Stomach (tissue), 9 donors: ENCODE results near the gene TULP1. TPM values are rescaled to one million over a fixed set of nuclear protein-coding genes. Genes with fewer than 3 reads are reported as not detected.
"Not testable (repeated sequence)": the region's sequence is repeated elsewhere in the genome, so short reads cannot be mapped to it uniquely, and the experiment has no call there.

Experiments
- DNase-seq, 2 donors: peaks; one replicate each; pipeline versions ENCODE4 v3.0.0 to v3.0.0-alpha.2; 2013 to 2019
- H3K27ac ChIP-seq, 5 donors: fragments of 200-600 bp in 4 of 5; sonication (generic) in 4 of 5; one replicate each; pipeline ENCODE4 v1.5.1; 2013 to 2019; ENCODE audit warnings: mild to moderate bottlenecking in 1 of 5, moderate library complexity in 1 of 5
- H3K27me3 ChIP-seq, 3 donors: fragments of 200-600 bp; sonication (generic); one replicate each; pipeline ENCODE4 v1.5.1; 2017 to 2019; ENCODE audit warnings: mixed run types in 1 of 3
- H3K36me3 ChIP-seq, 4 donors: fragments of 200-600 bp; sonication (generic); 1 replicate in 3 of 4; 2 replicates in 1 of 4; pipeline ENCODE4 v1.5.1; 2016 to 2019
- H3K4me1 ChIP-seq, 4 donors: fragments of 200-600 bp; sonication (generic); one replicate each; pipeline ENCODE4 v1.5.1; 2016 to 2019
- H3K4me3 ChIP-seq, 4 donors: fragments of 200-600 bp; sonication (generic) in 3 of 4; one replicate each; pipeline ENCODE4 v1.5.1; 2016 to 2019; ENCODE audit warnings: mild to moderate bottlenecking in 1 of 4
- H3K9me3 ChIP-seq, 4 donors: fragments of 200-600 bp; sonication (generic); one replicate each; pipeline ENCODE4 v1.5.1; 2016 to 2019
- EP300 ChIP-seq: sonication (generic); formaldehyde crosslinking; IDR thresholded peaks from one replicate; pipeline ENCODE4 v1.6.1; 2017; ENCODE audit warnings: antibody characterized with exemption
- POLR2A ChIP-seq, 4 donors: fragments of 450-650 bp; IDR thresholded peaks; one replicate each; pipeline ENCODE4 v1.6.1; 2016; ENCODE audit warnings: antibody characterized with exemption in 4 of 4, control low read depth in 2 of 4, mild to moderate bottlenecking in 1 of 4, moderate library complexity in 1 of 4
- POLR2AphosphoS5 ChIP-seq, 3 donors: sonication (generic); formaldehyde crosslinking; IDR thresholded peaks; one replicate each; pipeline ENCODE4 v1.6.1; 2016; ENCODE audit warnings: antibody characterized with exemption in 3 of 3
- WGBS, 5 donors: extraction: QIAGEN DNeasy Blood & Tissue Kit in 3 of 5; methylation state at CpG; one replicate each; pipeline versions ENCODE4 v1.1.5 to v1.1.7; 2013 to 2018; 5-methylcytosine and 5-hydroxymethylcytosine counted together
- intact Hi-C: fragments of 100-400 bp; cut with DNase I; formaldehyde crosslinking; loops from one replicate; pipeline ENCODE4 v1.15.1; 2023; ENCODE audit warnings: low total_unique reads
- polyA plus RNA-seq, 3 donors: library from polyadenylated mRNA; stranded (reverse); fragments of 200-250 nt; gene quantifications; one replicate each; pipeline ENCODE4 v1.2.3, GENCODE V29; 2013
- total RNA-seq, 5 donors: library from RNA; depleted of rRNA; stranded (reverse); fragments of >200 nt; gene quantifications; one replicate each; pipeline versions ENCODE4 v1.1.0 to v1.2.3, GENCODE V29; 2014 to 2016
- TF ChIP-seq, protein P1 (sequence below), 7 experiments: fragments of 450-650 bp in 4 of 7; fragments of 200-600 bp in 3 of 7; sonication (generic) in 3 of 7; IDR thresholded peaks; one replicate each; pipeline ENCODE4 v1.5.1; 2016 to 2019; ENCODE audit warnings: antibody characterized with exemption in 7 of 7, control low read depth in 2 of 7, mild to moderate bottlenecking in 1 of 7
- donor health status: healthy with polysubstance abuse.
- donor health status: Bipolar disorder and iron deficiency.
- donor health status: healthy.

TULP1 gene
- total and polyA plus RNA-seq, 8 donors = 0.05 TPM; not detected in 7

DNA sequence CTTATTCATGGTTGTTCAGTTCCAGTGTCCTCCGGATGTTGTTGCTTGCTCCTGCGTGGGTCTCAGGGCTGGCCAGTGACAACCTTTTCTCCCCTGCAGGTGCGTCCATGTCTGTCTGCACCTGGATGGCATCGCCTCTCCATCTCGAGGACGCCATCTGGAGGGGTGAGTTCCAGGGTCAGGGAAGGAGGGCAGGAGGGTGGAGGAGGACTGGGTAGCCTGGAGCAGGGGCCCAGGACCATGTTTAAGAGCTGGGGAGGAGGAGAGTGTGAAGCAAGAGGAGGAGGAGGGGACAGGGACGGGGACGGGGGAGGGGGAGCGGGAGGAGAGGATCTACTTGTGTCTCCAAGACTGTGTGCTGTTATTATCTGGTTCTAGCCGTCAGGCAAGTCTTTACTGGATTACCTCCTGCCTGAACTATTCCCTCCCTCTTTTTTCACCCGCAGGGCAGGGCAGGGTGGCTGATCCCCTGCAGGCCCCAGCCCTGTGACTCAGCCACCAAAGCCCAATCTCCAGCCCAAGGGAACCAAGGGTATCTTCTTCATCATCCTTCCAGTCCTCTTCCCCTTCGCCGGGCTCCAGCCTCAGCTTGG is 32.2 kb upstream of the TULP1 start:
- Histone ChIP-seq H3K9me3 (no peaks in the 10 kb centered on the region), H3K27ac (no peak overlapping the region), H3K27me3 (peaks cover 0 to 15% (median 0%) of the 10 kb centered on the region in 3 donors), H3K4me1 (no peaks in the 10 kb centered on the region), H3K4me3 (no peak overlapping the region), H3K36me3 (no peaks in the 10 kb centered on the region)
- intact Hi-C loops = no loop called here
- TF ChIP-seq, protein P1, sequence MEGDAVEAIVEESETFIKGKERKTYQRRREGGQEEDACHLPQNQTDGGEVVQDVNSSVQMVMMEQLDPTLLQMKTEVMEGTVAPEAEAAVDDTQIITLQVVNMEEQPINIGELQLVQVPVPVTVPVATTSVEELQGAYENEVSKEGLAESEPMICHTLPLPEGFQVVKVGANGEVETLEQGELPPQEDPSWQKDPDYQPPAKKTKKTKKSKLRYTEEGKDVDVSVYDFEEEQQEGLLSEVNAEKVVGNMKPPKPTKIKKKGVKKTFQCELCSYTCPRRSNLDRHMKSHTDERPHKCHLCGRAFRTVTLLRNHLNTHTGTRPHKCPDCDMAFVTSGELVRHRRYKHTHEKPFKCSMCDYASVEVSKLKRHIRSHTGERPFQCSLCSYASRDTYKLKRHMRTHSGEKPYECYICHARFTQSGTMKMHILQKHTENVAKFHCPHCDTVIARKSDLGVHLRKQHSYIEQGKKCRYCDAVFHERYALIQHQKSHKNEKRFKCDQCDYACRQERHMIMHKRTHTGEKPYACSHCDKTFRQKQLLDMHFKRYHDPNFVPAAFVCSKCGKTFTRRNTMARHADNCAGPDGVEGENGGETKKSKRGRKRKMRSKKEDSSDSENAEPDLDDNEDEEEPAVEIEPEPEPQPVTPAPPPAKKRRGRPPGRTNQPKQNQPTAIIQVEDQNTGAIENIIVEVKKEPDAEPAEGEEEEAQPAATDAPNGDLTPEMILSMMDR (IDR thresholded peaks at IDR 0.05) = no peak
- TF ChIP-seq POLR2AphosphoS5 (IDR thresholded peaks at IDR 0.05) (no peak), POLR2A (IDR thresholded peaks at IDR 0.05) (no peak), EP300 (no peak)
- no peak for DNase-seq
- 51 to 66% (median 54%) methylated on average over 11 to 13 of the region's 13 CpGs for WGBS, 5 donors

DNA sequence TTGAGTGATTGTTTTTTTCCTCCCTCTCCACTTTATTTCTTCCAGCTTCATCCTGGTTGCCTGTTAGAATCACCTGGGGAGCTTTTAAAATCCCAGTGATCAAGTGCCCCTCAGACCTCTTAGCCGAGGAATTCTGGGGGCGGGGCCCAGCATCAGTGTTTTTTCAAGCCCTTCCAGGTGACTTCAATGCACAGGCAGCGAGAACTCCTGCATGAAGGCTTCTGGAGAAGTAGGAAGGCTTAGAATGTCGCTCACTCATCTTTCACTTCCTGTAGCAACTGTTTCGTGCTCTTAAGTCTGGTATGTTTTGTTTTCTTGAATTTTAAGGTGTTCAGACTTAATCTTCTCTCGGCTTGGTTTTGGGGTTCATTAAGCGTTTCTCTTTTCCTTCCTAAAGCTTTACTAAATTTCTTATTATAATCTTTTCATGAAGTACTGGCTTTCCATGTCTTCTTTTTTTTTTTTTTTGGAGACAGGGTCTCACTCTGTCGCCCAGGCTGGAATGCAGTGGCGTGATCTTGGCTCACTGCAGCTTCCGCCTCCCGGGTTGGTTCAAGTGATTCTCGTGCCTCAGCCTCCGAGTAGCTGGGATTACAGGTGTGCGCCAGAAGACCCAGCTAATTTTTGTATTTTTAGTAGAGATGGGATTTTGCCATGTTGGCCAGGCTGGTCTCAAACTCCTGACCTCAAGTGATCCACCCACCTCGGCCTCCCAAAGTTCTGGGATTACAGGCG is 30.9 kb upstream of the TULP1 start:
- H3K36me3 ChIP-seq = no peaks in the 10 kb centered on the region
- DNase-seq = no peak
- 77 to 81% (median 80%) methylated on average over 16 of the region's 16 CpGs for WGBS, 5 donors
- H3K9me3 ChIP-seq = no peaks in the 10 kb centered on the region
- TF ChIP-seq POLR2AphosphoS5 (IDR thresholded peaks at IDR 0.05) (no peak), POLR2A (IDR thresholded peaks at IDR 0.05) (no peak), EP300 (no peak)
- TF ChIP-seq, protein P1 (IDR thresholded peaks at IDR 0.05) = no peak
- peaks cover 0 to 15% (median 0%) of the 10 kb centered on the region in 3 donors for H3K27me3 ChIP-seq
- no peaks in the 10 kb centered on the region for H3K4me1 ChIP-seq
- intact Hi-C loops = no loop called here
- no peak overlapping the region for H3K27ac ChIP-seq
- no peak overlapping the region for H3K4me3 ChIP-seq

DNA sequence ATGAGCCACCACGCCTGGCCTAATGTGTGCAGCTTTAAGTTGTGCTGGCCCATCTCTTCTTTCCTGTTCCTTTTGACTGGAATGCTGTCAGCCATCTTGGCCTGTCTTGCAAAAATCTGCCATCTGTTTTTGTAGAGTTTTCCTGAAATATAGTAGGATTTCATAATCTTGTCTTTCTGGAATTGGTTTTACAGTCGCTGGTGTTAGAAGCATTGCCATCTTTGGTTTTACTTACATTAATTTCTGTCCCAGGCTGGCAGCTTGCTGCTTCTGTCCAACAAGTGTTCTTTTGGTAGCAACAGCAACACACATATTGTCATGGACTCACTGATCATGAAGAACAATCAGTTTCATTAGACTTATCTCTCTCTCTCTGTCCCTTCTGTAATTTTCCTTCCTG is 29.1 kb upstream of the TULP1 start:
- Histone ChIP-seq H3K27me3 (peaks cover 0 to 10% (median 0%) of the 10 kb centered on the region in 3 donors), H3K4me1 (no peaks in the 10 kb centered on the region), H3K9me3 (no peaks in the 10 kb centered on the region), H3K27ac (no peak overlapping the region), H3K36me3 (no peaks in the 10 kb centered on the region), H3K4me3 (no peak overlapping the region)
- intact Hi-C loops = no loop called here
- no peak for DNase-seq
- TF ChIP-seq POLR2A (IDR thresholded peaks at IDR 0.05) (no peak), EP300 (no peak), POLR2AphosphoS5 (IDR thresholded peaks at IDR 0.05) (no peak)
- TF ChIP-seq, protein P1 (IDR thresholded peaks at IDR 0.05) = no peak
- WGBS, 5 donors = 85 to 98% (median 93%) methylated on average over 2 of the region's 2 CpGs

DNA sequence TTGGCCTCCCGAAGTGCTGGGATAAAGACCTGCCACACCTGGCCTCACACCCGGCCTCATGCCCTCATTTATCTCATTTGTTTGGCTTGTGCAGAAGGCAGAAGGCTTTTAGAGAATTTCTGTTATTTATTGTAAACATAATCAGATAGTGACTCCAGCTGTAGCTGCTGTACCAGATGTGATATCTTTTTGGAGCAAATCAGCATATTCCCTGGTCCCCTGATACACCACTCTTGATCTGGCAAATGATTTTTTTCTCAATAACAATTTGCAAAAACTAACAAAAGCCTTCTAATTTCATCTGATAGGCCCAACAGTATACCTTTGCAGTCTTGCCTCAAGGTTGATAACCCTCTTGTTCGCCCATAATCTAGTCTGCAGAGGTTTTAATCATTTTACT is 26.5 kb upstream of the TULP1 start:
- TF ChIP-seq POLR2A (IDR thresholded peaks at IDR 0.05) = no peak
- TF ChIP-seq, protein P1 (IDR thresholded peaks at IDR 0.05) = no peak
- TF ChIP-seq POLR2AphosphoS5 (IDR thresholded peaks at IDR 0.05) = no peak
- TF ChIP-seq EP300 = no peak
- intact Hi-C loops = no loop called here
- Histone ChIP-seq H3K4me3 (no peak overlapping the region), H3K36me3 (no peaks in the 10 kb centered on the region), H3K4me1 (peaks cover 0 to 5% (median 0%) of the 10 kb centered on the region in 4 donors), H3K27ac (no peak overlapping the region), H3K27me3 (peaks cover 0 to 3% (median 0%) of the 10 kb centered on the region in 3 donors), H3K9me3 (no peaks in the 10 kb centered on the region)
- 70 to 78% (median 74%) methylated on average over 3 of the region's 3 CpGs for WGBS, 5 donors
- DNase-seq = no peak

DNA sequence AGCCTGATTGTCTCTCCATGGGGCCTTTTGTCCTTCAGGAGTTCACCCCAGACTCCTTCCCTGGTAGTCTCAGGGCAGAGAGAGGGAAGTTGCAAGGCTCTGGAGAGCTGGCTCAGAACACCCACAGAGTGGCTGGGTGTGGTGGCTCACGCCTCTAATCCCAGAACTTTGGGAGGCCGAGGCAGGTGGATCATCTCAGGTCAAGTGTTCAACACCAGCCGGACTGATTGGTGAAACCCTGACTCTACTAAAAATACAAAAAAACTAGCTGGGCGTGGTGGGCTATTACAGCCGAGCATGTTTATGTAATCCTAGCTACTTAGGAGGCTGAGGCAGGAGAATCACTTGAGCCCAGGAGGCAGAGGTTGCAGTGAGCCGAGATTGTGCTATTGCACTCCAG is 23.2 kb upstream of the TULP1 start:
- not testable (repeated sequence) for H3K9me3 ChIP-seq

More for the DNA sequence above, 23.2 kb upstream of the TULP1 start:
- H3K36me3 ChIP-seq, H3K4me3 ChIP-seq, H3K4me1 ChIP-seq, intact Hi-C loops, DNase-seq, H3K27ac ChIP-seq: not testable (repeated sequence)
- 82 to 85% (median 84%) methylated on average over 6 of the region's 6 CpGs for WGBS, 5 donors
- H3K27me3 ChIP-seq = peaks cover 0 to 15% (median 0%) of the 10 kb centered on the region in 3 donors
